ENCODE data around the gene ASPG.

- TF ChIP-seq CTCF (IDR thresholded peaks at IDR 0.05) (no peak), POLR2A (IDR thresholded peaks at IDR 0.05) (no peak)
Observed at GRCh38 chr14:104109731-104110361, 24.3 kb downstream of the ASPG start.

Measured in ovary (tissue), 3 donors.